Stomach (tissue), 4 donors: Measurements from ENCODE around the gene ADGRL3.

Source experiments
- CTCF ChIP-seq, 7 experiments: fragments of 450-650 bp in 4 of 7; fragments of 200-600 bp in 3 of 7; sonication (generic) in 3 of 7; IDR thresholded peaks; one replicate each; pipeline ENCODE4 v1.5.1; 2016 to 2019; ENCODE audit warnings: antibody characterized with exemption in 7 of 7, control low read depth in 2 of 7, mild to moderate bottlenecking in 1 of 7
- POLR2A ChIP-seq, 4 donors: fragments of 450-650 bp; IDR thresholded peaks; one replicate each; pipeline ENCODE4 v1.6.1; 2016; ENCODE audit warnings: antibody characterized with exemption in 4 of 4, control low read depth in 2 of 4, mild to moderate bottlenecking in 1 of 4, moderate library complexity in 1 of 4

DNA sequence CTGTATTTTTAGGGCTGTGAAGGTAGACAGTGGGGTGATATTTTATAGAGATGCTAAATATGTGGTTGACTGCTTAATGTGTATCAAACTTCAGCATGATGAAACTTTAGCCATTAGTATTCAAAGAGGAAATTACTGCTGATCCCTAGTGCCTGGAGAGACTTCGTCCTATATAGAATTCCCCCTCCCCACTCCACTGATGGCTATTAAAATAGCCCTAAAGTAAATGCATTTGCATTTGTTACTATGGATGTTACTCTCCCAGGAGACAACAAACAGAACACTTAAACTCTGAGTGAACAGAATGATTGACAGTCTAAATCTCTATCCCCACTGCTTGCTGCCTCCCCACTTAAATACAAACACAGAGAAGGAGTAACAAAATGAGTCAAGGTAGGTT is 39.1 kb downstream of the ADGRL3 start:
- TF ChIP-seq CTCF (IDR thresholded peaks at IDR 0.05) = no peak
- TF ChIP-seq POLR2A (IDR thresholded peaks at IDR 0.05) = no peak
